Measurements from ENCODE around the gene CHST8. TPM values are rescaled to one million over a fixed set of nuclear protein-coding genes. Genes with fewer than 3 reads are reported as not detected.

Gene CHST8
- total RNA-seq, 1 experiment from 2014 or later, result 2.3 TPM

DNA sequence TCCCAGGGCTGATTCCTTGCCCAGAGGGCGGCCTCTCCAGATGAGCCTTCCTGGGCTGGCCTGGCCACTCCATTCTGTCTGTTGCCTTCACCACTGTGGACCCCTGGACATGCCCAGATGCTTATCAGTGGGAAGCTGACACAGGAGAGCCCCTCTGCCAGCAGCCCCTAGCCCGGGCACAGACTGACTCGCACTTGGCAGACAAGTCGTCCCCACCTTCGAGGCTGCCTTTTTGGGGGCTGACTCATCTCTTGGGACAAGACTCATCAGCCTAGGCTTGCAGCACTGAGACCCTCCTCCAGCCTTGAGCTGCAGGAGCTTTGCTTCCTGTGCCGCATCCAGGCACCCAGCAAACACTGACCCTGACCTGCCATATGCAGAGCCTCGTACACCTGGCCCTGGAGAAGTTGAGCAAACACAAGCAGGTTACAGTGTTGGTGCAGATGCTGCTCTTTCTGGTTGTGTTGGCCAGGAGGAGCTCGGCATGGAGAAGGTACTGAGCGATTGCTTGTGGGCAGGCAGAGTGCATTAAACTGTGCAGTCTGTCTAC is 8.1 kb downstream of the CHST8 start:
- H3K9me3 ChIP-seq (ENCODE audit: low read depth, low read length, poor library complexity, severe bottlenecking), result no peaks in the 10 kb centered on the region
- no peak for TF ChIP-seq EZH2 (IDR thresholded peaks at IDR 0.05; ENCODE audit: borderline replicate concordance, low read depth, low read length, poor library complexity, severe bottlenecking)
- TF ChIP-seq, protein P1, sequence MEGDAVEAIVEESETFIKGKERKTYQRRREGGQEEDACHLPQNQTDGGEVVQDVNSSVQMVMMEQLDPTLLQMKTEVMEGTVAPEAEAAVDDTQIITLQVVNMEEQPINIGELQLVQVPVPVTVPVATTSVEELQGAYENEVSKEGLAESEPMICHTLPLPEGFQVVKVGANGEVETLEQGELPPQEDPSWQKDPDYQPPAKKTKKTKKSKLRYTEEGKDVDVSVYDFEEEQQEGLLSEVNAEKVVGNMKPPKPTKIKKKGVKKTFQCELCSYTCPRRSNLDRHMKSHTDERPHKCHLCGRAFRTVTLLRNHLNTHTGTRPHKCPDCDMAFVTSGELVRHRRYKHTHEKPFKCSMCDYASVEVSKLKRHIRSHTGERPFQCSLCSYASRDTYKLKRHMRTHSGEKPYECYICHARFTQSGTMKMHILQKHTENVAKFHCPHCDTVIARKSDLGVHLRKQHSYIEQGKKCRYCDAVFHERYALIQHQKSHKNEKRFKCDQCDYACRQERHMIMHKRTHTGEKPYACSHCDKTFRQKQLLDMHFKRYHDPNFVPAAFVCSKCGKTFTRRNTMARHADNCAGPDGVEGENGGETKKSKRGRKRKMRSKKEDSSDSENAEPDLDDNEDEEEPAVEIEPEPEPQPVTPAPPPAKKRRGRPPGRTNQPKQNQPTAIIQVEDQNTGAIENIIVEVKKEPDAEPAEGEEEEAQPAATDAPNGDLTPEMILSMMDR (conservative IDR thresholded peaks at IDR 0.05; ENCODE audit: low read depth, low read length), result no peak
- intact Hi-C loops (cut with micrococcal nuclease; ENCODE audit: unreplicated experiment), result no loop called here
- peaks cover 19% of the 10 kb centered on the region for H3K27me3 ChIP-seq (replicated peaks; ENCODE audit: insufficient read depth, low read depth, low read length, poor library complexity)
- H3K4me1 ChIP-seq (ENCODE audit: insufficient read depth, low read length, poor library complexity, severe bottlenecking), result no peaks in the 10 kb centered on the region
- DNase-seq (ENCODE audit: low spot score), result no peak
- BruUV-seq (replicated peaks), result no TSS peak
- ChIA-PET POLR2A (ENCODE audit: low non-redundant PET) (no interaction called here), CTCF (no interaction called here)
- no peak overlapping the region for H3K27ac ChIP-seq (ENCODE audit: low read depth, low read length, poor library complexity, severe bottlenecking)
- H3K36me3 ChIP-seq (ENCODE audit: insufficient read depth, low read length, poor library complexity, severe bottlenecking), result no peaks in the 10 kb centered on the region
- H3K4me3 ChIP-seq (ENCODE audit: low read depth, low read length, poor library complexity, severe bottlenecking), result no peak overlapping the region

DNA sequence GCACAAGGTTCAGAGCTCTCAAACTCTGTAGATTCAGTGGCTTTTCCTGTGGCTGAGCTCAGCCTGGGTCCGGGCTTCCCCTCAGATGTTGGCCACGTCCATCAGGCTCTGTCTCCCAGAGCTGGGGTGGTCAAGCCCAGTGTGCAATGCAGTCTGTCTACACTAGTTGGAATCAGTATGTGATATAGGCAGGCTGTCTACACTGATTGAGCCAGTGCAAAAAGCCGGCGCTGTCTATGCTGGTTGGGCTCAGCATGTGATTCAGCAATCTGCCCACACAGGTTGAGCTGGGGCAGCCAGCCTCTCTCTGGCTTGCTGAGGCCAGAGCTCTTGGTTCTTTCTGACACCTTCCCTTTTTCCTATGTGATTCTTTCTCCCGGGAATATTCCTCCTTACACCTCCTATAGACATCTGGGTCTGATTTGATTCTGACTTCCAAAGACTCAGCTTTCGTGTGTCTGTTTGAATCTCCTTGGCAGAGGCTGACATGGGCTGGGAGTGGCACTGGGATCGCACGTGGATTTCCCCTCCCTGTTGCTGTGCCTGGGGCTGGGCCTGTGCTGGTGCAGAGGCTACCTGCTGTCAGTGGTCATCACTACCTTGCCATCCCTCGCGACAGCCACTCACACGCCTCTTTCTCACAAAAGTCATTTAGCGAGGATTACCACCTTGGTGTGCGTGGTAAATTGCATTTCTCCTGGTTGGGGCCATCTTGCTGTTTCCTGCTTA is 9.3 kb downstream of the CHST8 start:
- no peak for DNase-seq (ENCODE audit: low spot score)
- BruUV-seq (replicated peaks), result no TSS peak

DNA sequence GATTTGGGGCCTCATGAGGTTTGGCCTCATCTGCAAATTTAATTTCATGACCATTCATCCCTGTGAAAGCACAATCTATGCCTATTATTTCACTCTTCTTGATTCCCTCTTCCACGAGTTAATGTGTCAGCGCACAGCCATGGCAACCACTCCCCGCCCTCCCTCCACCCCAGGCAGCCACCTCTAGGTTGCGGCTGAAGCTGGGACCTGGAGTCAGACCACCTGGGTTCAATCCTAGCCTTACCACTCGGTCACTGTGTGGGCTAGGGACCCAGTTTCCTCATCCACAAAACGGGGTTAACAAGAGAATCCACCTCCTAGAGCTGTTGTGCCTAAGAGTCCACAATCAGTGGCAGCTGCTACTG is 9.8 kb downstream of the CHST8 start:
- Histone ChIP-seq H3K4me3 (ENCODE audit: low read depth, low read length, poor library complexity, severe bottlenecking) (no peak overlapping the region), H3K27me3 (replicated peaks; ENCODE audit: insufficient read depth, low read depth, low read length, poor library complexity) (peaks cover 11% of the 10 kb centered on the region), H3K27ac (ENCODE audit: low read depth, low read length, poor library complexity, severe bottlenecking) (no peak overlapping the region), H3K9me3 (ENCODE audit: low read depth, low read length, poor library complexity, severe bottlenecking) (no peaks in the 10 kb centered on the region), H3K36me3 (ENCODE audit: insufficient read depth, low read length, poor library complexity, severe bottlenecking) (no peaks in the 10 kb centered on the region), H3K4me1 (ENCODE audit: insufficient read depth, low read length, poor library complexity, severe bottlenecking) (no peaks in the 10 kb centered on the region)
- no TSS peak for BruUV-seq (replicated peaks)
- POLR2A ChIA-PET (ENCODE audit: low non-redundant PET), result no interaction called here
- DNase-seq (ENCODE audit: low spot score), result no peak
- TF ChIP-seq, protein P1 (conservative IDR thresholded peaks at IDR 0.05; ENCODE audit: low read depth, low read length), result no peak
- TF ChIP-seq EZH2 (IDR thresholded peaks at IDR 0.05; ENCODE audit: borderline replicate concordance, low read depth, low read length, poor library complexity, severe bottlenecking), result no peak
- intact Hi-C loops (cut with micrococcal nuclease; ENCODE audit: unreplicated experiment), result no loop called here
- CTCF ChIA-PET, result interaction anchor here (0.7 kb wide), 1 partner anchor 146 kb away, joined by 3 read pairs; no protein-coding TSS in a partner anchor

More for the DNA sequence above, 9.3 kb downstream of the CHST8 start:
- ChIA-PET POLR2A (ENCODE audit: low non-redundant PET) (no interaction called here), CTCF (interaction anchor here (0.7 kb wide), 1 partner anchor 147 kb away, joined by 3 read pairs; no protein-coding TSS in a partner anchor)
- intact Hi-C loops (cut with micrococcal nuclease; ENCODE audit: unreplicated experiment), result no loop called here
- no peaks in the 10 kb centered on the region for H3K9me3 ChIP-seq (ENCODE audit: low read depth, low read length, poor library complexity, severe bottlenecking)
- no peak overlapping the region for H3K27ac ChIP-seq (ENCODE audit: low read depth, low read length, poor library complexity, severe bottlenecking)
- no peaks in the 10 kb centered on the region for H3K36me3 ChIP-seq (ENCODE audit: insufficient read depth, low read length, poor library complexity, severe bottlenecking)
- no peaks in the 10 kb centered on the region for H3K4me1 ChIP-seq (ENCODE audit: insufficient read depth, low read length, poor library complexity, severe bottlenecking)
- peaks cover 13% of the 10 kb centered on the region for H3K27me3 ChIP-seq (replicated peaks; ENCODE audit: insufficient read depth, low read depth, low read length, poor library complexity)
- no peak overlapping the region for H3K4me3 ChIP-seq (ENCODE audit: low read depth, low read length, poor library complexity, severe bottlenecking)
- TF ChIP-seq EZH2 (IDR thresholded peaks at IDR 0.05; ENCODE audit: borderline replicate concordance, low read depth, low read length, poor library complexity, severe bottlenecking), result no peak
- TF ChIP-seq, protein P1 (conservative IDR thresholded peaks at IDR 0.05; ENCODE audit: low read depth, low read length), result no peak

All from A673 (cell line).